Karpas-422 (cell line): ENCODE measurements around the gene MBOAT2. TPM values are rescaled to one million over a fixed set of nuclear protein-coding genes. Genes with fewer than 3 reads are reported as not detected.
A peak's percentile ranks its signal among the peaks of the same experiment; 100 is the strongest.

Experiments
- DNase-seq: peaks from one replicate; pipeline ENCODE4 v3.0.0-alpha.2; 2015
- H2AFZ ChIP-seq: fragments of 200-600 bp; sonication (generic); 2 replicates; pipeline ENCODE4 v1.6.1; 2014; ENCODE audit warnings: antibody characterized with exemption, low read length, mixed read lengths
- H3K27ac ChIP-seq: fragments of 200-600 bp; sonication (generic); 2 replicates; pipeline ENCODE4 v1.5.1; 2014; ENCODE audit warnings: mild to moderate bottlenecking, low read length, moderate library complexity
- H3K27me3 ChIP-seq: fragments of 200-600 bp; sonication (generic); 2 replicates; pipeline ENCODE4 v1.6.1; 2014; ENCODE audit warnings: low read length, mixed read lengths
- H3K36me3 ChIP-seq: fragments of 200-600 bp; sonication (generic); 2 replicates; pipeline ENCODE4 v1.6.1; 2014; ENCODE audit warnings: low read length, mixed read lengths; ENCODE audit not compliant: insufficient read depth
- H3K4me1 ChIP-seq: fragments of 200-600 bp; sonication (generic); 2 replicates; pipeline ENCODE4 v1.6.1; 2014; ENCODE audit warnings: mild to moderate bottlenecking, low read length, mixed read lengths
- H3K4me2 ChIP-seq: fragments of 200-600 bp; sonication (generic); 2 replicates; pipeline ENCODE4 v1.6.1; 2014; ENCODE audit warnings: low read length, low read depth, mild to moderate bottlenecking; ENCODE audit not compliant: poor library complexity, severe bottlenecking
- H3K4me3 ChIP-seq: fragments of 200-600 bp; sonication (generic); 2 replicates; pipeline ENCODE4 v1.5.1; 2014; ENCODE audit warnings: mild to moderate bottlenecking, antibody characterized with exemption, low read length, mixed read lengths
- H3K79me2 ChIP-seq: fragments of 200-600 bp; sonication (generic); 2 replicates; pipeline ENCODE4 v1.6.1; 2014; ENCODE audit warnings: mild to moderate bottlenecking, low read length, mixed read lengths
- H3K9ac ChIP-seq: fragments of 200-600 bp; sonication (generic); 2 replicates; pipeline ENCODE4 v1.6.0; 2014; ENCODE audit warnings: low read length
- H3K9me2 ChIP-seq: fragments of 200-600 bp; sonication (generic), shearing (Covaris generic); replicated peaks from 2 replicates; pipeline ENCODE4 v1.6.0; 2014; ENCODE audit warnings: mild to moderate bottlenecking, low read length, moderate library complexity; ENCODE audit not compliant: insufficient read depth
- H3K9me3 ChIP-seq: fragments of 300-700, 200-600 bp; sonication (generic); 2 replicates; pipeline ENCODE4 v1.6.1; 2014; ENCODE audit warnings: low read length, mixed read lengths
- H4K20me1 ChIP-seq: fragments of 200-600 bp; sonication (generic); 2 replicates; pipeline ENCODE4 v1.6.1; 2014; ENCODE audit warnings: mild to moderate bottlenecking, antibody characterized with exemption, low read length, low read depth; ENCODE audit not compliant: insufficient read depth
- total RNA-seq: library from RNA; depleted of rRNA; stranded (reverse); fragments of >200 nt; shearing (Covaris generic); gene quantifications from 2 replicates; pipeline ENCODE4 v1.2.3, GENCODE V29; 2014; ENCODE audit warnings: low replicate concordance

Gene MBOAT2
- total RNA-seq, 1 experiment from 2014 or later: not detected

- H4K20me1 ChIP-seq: no peaks in the 10 kb centered on the region
- H3K27me3 ChIP-seq: no peaks in the 10 kb centered on the region
- no peak overlapping the region for H3K9ac ChIP-seq
- no peak overlapping the region for H3K4me2 ChIP-seq
- H2AFZ ChIP-seq: no peak overlapping the region
- no peaks in the 10 kb centered on the region for H3K9me3 ChIP-seq
- H3K4me3 ChIP-seq: no peak overlapping the region
- no peaks in the 10 kb centered on the region for H3K4me1 ChIP-seq
- no peaks in the 10 kb centered on the region for H3K9me2 ChIP-seq
- DNase-seq: peak; percentile 78
- H3K36me3 ChIP-seq: no peaks in the 10 kb centered on the region
- no peak overlapping the region for H3K27ac ChIP-seq
- H3K79me2 ChIP-seq: no peaks in the 10 kb centered on the region
Observed at GRCh38 chr2:8882094-8882493, 121.4 kb downstream of the MBOAT2 start.

DNA sequence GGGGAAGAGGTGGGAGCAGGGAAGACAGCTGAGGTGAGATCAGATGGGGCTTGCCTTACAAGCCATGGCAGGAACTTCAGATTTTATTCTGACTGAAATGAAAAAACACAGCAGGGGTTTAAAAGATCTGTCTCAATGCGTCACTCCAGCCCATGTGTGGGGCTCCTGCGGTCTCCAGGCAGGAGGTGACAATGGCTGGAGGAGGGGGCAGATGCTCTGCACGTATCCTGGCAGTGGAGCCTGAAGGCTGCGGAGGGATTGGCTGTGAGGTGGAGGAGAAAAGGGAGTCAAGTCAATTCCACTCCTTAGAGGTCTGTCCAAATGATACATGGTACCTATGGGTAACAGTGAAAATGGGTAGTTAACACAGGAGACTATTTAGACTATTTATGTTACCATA lies 125.6 kb downstream of the MBOAT2 start:
- Histone ChIP-seq H3K4me1 (peaks cover 6% of the 10 kb centered on the region), H3K36me3 (no peaks in the 10 kb centered on the region), H3K4me2 (no peak overlapping the region), H3K27ac (no peak overlapping the region), H3K9me3 (no peaks in the 10 kb centered on the region), H3K79me2 (no peaks in the 10 kb centered on the region), H3K27me3 (no peaks in the 10 kb centered on the region), H2AFZ (no peak overlapping the region), H3K9me2 (no peaks in the 10 kb centered on the region), H3K9ac (no peak overlapping the region), H3K4me3 (no peak overlapping the region), H4K20me1 (no peaks in the 10 kb centered on the region)
- DNase-seq: no peak

GRCh38 chr2:8877332-8877731 lies 126.2 kb downstream of the MBOAT2 start:
- peaks cover 6% of the 10 kb centered on the region for H3K4me1 ChIP-seq
- H3K9me2 ChIP-seq: no peaks in the 10 kb centered on the region
- no peak overlapping the region for H3K4me3 ChIP-seq
- no peaks in the 10 kb centered on the region for H4K20me1 ChIP-seq
- H3K27me3 ChIP-seq: no peaks in the 10 kb centered on the region
- H3K9ac ChIP-seq: no peak overlapping the region
- no peak overlapping the region for H2AFZ ChIP-seq
- no peaks in the 10 kb centered on the region for H3K36me3 ChIP-seq
- no peak overlapping the region for H3K27ac ChIP-seq
- H3K4me2 ChIP-seq: no peak overlapping the region
- no peaks in the 10 kb centered on the region for H3K79me2 ChIP-seq
- H3K9me3 ChIP-seq: no peaks in the 10 kb centered on the region
- DNase-seq: no peak

- Histone ChIP-seq H3K27me3 (no peaks in the 10 kb centered on the region), H2AFZ (no peak overlapping the region), H3K9me3 (no peaks in the 10 kb centered on the region), H3K9ac (no peak overlapping the region), H3K9me2 (no peaks in the 10 kb centered on the region), H4K20me1 (no peaks in the 10 kb centered on the region), H3K27ac (no peak overlapping the region), H3K4me2 (no peak overlapping the region), H3K36me3 (no peaks in the 10 kb centered on the region), H3K4me3 (no peak overlapping the region), H3K79me2 (no peaks in the 10 kb centered on the region), H3K4me1 (peaks cover 6% of the 10 kb centered on the region)
- no peak for DNase-seq
Observed at GRCh38 chr2:8876628-8877027, 126.9 kb downstream of the MBOAT2 start.

DNA sequence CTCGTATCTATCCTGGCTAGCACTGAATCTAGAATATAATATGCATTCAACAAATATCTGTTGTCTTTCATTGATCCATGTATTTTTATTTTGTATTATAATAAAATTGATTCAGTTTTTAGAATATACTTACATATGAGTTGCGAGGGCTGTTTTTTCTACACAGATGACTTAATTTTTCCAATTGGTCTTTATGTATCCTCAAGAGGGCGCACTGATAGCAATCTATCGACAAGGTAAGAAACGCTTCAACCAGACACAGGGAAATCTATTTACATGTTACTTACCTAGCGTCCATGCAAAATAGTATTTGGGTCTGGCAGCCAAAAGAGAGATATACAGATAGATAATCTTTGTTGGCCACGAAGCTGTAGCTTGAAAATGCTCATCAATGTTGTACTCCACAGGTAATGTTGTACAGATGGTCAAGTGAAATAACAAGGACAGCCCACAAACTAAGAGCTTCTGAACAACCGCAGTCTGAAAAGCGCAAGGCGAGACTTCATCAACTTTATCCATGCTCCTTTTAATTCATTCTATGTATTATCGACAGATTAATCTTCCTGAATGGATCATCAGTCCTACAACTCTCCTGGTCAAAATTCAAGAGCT lies 130.6 kb downstream of the MBOAT2 start:
- Histone ChIP-seq H3K27ac (no peak overlapping the region), H2AFZ (no peak overlapping the region), H3K79me2 (no peaks in the 10 kb centered on the region), H3K4me2 (no peak overlapping the region), H3K9ac (no peak overlapping the region), H3K4me1 (peaks cover 6% of the 10 kb centered on the region), H3K9me3 (no peaks in the 10 kb centered on the region), H3K4me3 (no peak overlapping the region), H3K27me3 (no peaks in the 10 kb centered on the region), H3K9me2 (no peaks in the 10 kb centered on the region), H3K36me3 (no peaks in the 10 kb centered on the region), H4K20me1 (no peaks in the 10 kb centered on the region)
- DNase-seq: peak; percentile 73

DNA sequence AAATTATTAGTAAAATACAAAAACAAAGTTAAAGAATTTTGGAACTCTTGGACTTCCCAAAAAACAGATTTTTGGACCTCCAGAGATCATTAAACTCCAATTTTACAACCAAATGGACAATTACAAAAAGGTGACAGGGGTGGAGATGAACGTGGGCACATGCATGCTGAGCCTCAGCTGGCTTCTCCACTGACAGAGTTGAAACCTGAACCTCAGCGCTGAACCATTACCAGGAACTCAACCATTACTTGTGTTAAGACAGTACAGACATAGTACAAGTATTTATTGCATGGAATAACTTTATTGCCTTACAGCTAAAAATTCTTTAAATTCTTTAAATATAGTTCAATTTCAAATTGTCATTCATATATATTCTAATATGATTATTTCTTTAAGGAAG lies 133.0 kb downstream of the MBOAT2 start:
- peaks cover 6% of the 10 kb centered on the region for H3K4me1 ChIP-seq
- H3K27ac ChIP-seq: no peak overlapping the region
- H2AFZ ChIP-seq: no peak overlapping the region
- DNase-seq: no peak
- no peak overlapping the region for H3K4me3 ChIP-seq
- no peaks in the 10 kb centered on the region for H4K20me1 ChIP-seq
- H3K9ac ChIP-seq: no peak overlapping the region
- no peaks in the 10 kb centered on the region for H3K9me2 ChIP-seq
- H3K9me3 ChIP-seq: no peaks in the 10 kb centered on the region
- H3K36me3 ChIP-seq: no peaks in the 10 kb centered on the region
- no peak overlapping the region for H3K4me2 ChIP-seq
- H3K79me2 ChIP-seq: no peaks in the 10 kb centered on the region
- no peaks in the 10 kb centered on the region for H3K27me3 ChIP-seq

DNA sequence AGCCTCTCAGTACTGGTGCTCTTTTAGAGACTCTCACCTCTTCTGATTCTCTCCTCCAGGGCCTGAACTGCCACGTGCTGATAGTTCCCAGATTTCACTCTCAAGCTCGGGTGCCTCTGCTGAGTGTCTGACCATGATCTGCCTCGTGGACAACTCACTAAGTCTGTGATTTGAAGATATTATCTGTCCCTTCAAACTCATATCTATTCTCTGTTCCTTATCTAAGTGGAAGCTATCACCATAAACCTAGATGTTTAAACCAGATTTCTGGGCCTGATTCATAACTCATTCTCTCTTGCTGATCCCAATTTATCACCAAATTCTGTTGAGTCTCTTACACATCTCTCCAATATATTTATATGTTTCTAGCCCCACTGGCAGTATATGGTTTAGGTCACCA lies 136.1 kb downstream of the MBOAT2 start:
- Histone ChIP-seq H3K4me3 (no peak overlapping the region), H2AFZ (no peak overlapping the region), H3K36me3 (no peaks in the 10 kb centered on the region), H3K9me2 (no peaks in the 10 kb centered on the region), H3K4me1 (no peaks in the 10 kb centered on the region), H3K9me3 (no peaks in the 10 kb centered on the region), H3K4me2 (no peak overlapping the region), H3K27me3 (no peaks in the 10 kb centered on the region), H3K9ac (no peak overlapping the region), H3K79me2 (no peaks in the 10 kb centered on the region), H4K20me1 (no peaks in the 10 kb centered on the region), H3K27ac (no peak overlapping the region)
- no peak for DNase-seq

DNA sequence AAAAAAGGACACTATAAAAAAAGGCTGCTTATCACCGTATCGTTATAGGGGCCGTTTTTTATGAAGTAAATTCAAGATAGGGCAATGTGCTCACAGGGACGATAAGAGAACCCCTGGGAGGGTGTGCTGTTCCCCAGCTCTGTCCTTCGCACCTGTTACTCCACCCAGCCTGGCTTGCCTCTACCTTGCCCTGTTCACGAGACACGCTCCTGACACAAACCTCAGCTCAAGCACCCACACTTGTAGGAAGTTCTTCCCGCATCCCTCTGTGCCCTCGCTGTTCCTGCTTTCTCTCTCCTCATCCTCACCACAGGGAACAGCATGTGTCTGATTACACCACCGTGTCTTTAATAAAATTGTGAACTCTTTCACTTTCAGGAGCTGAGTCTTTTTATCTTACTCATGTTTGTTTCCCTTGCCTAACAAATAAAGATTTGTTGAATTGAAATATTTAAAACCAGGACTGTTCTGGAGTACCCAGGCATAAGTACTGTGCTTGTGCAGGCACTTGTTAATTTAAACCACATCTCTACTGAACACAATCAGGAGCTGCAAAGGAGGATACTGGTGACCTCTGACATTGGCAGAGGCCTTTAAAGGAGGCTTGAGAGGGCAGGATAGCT lies 140.0 kb downstream of the MBOAT2 start:
- no peaks in the 10 kb centered on the region for H3K79me2 ChIP-seq
- DNase-seq: peak; percentile 28
- no peaks in the 10 kb centered on the region for H3K4me1 ChIP-seq
- no peaks in the 10 kb centered on the region for H4K20me1 ChIP-seq
- H3K4me2 ChIP-seq: no peak overlapping the region
- H3K27me3 ChIP-seq: no peaks in the 10 kb centered on the region
- no peaks in the 10 kb centered on the region for H3K36me3 ChIP-seq
- H3K9ac ChIP-seq: no peak overlapping the region
- H3K9me2 ChIP-seq: no peaks in the 10 kb centered on the region
- no peaks in the 10 kb centered on the region for H3K9me3 ChIP-seq
- no peak overlapping the region for H2AFZ ChIP-seq
- no peak overlapping the region for H3K4me3 ChIP-seq
- H3K27ac ChIP-seq: no peak overlapping the region
